HUES6 (cell line): ENCODE data around the gene ALX4.

Experiments used
- H3K27ac ChIP-seq: 2 replicates; pipeline ENCODE4 v1.7.0; 2013; ENCODE audit warnings: low read depth, mild to moderate bottlenecking, low read length, inconsistent platforms
- H3K27me3 ChIP-seq: 2 replicates; pipeline ENCODE4 v1.6.1; 2013; ENCODE audit warnings: low read length; ENCODE audit not compliant: control insufficient read depth, insufficient read depth
- H3K36me3 ChIP-seq: 2 replicates; pipeline ENCODE4 v1.6.1; 2013; ENCODE audit warnings: low read length; ENCODE audit not compliant: control insufficient read depth, insufficient read depth
- H3K4me1 ChIP-seq: 2 replicates; pipeline ENCODE4 v1.6.1; 2013; ENCODE audit warnings: low read length; ENCODE audit not compliant: control insufficient read depth, insufficient read depth
- H3K4me3 ChIP-seq: 2 replicates; pipeline ENCODE4 v1.5.1; 2013; ENCODE audit warnings: low read depth, low read length
- H3K9ac ChIP-seq: one replicate; pipeline ENCODE4 v1.6.1; 2013; ENCODE audit warnings: mild to moderate bottlenecking, low read length
- H3K9me3 ChIP-seq: 2 replicates; pipeline ENCODE4 v1.6.1; 2013; ENCODE audit warnings: low read depth, low read length; ENCODE audit not compliant: control insufficient read depth, insufficient read depth

ALX4 gene

GRCh38 chr11:44275961-44276550 is 33.9 kb downstream of the ALX4 start:
- H3K9ac ChIP-seq = no peak overlapping the region
- no peaks in the 10 kb centered on the region for H3K4me1 ChIP-seq
- H3K9me3 ChIP-seq = no peaks in the 10 kb centered on the region
- no peaks in the 10 kb centered on the region for H3K27me3 ChIP-seq
- no peaks in the 10 kb centered on the region for H3K36me3 ChIP-seq
- no peak overlapping the region for H3K27ac ChIP-seq
- no peak overlapping the region for H3K4me3 ChIP-seq

GRCh38 chr11:44275241-44275640 is 34.7 kb downstream of the ALX4 start:
- Histone ChIP-seq H3K4me1 (no peaks in the 10 kb centered on the region), H3K27me3 (no peaks in the 10 kb centered on the region), H3K9me3 (no peaks in the 10 kb centered on the region), H3K9ac (no peak overlapping the region), H3K27ac (no peak overlapping the region), H3K36me3 (no peaks in the 10 kb centered on the region), H3K4me3 (no peak overlapping the region)

- no peak overlapping the region for H3K27ac ChIP-seq
- H3K4me3 ChIP-seq = no peak overlapping the region
- no peaks in the 10 kb centered on the region for H3K36me3 ChIP-seq
- H3K4me1 ChIP-seq = no peaks in the 10 kb centered on the region
- no peak overlapping the region for H3K9ac ChIP-seq
- H3K9me3 ChIP-seq = no peaks in the 10 kb centered on the region
- H3K27me3 ChIP-seq = no peaks in the 10 kb centered on the region
These were observed 35.5 kb downstream of the ALX4 start for GRCh38 chr11:44274404-44274803.

GRCh38 chr11:44271286-44271685 is 38.7 kb downstream of the ALX4 start:
- H3K27ac ChIP-seq = no peak overlapping the region
- H3K9ac ChIP-seq = no peak overlapping the region
- H3K36me3 ChIP-seq = no peaks in the 10 kb centered on the region
- no peaks in the 10 kb centered on the region; the same call in 1 of the 2 replicates for H3K27me3 ChIP-seq
- no peaks in the 10 kb centered on the region for H3K4me1 ChIP-seq
- H3K4me3 ChIP-seq = no peak overlapping the region
- no peaks in the 10 kb centered on the region for H3K9me3 ChIP-seq

GRCh38 chr11:44270403-44271273 is 39.3 kb downstream of the ALX4 start:
- H3K9ac ChIP-seq = no peak overlapping the region
- no peaks in the 10 kb centered on the region for H3K36me3 ChIP-seq
- H3K27ac ChIP-seq = no peak overlapping the region

GRCh38 chr11:44269369-44270351 is 40.3 kb downstream of the ALX4 start:
- H3K27ac ChIP-seq = no peak overlapping the region
- no peaks in the 10 kb centered on the region for H3K4me1 ChIP-seq
- no peak overlapping the region for H3K9ac ChIP-seq
- H3K36me3 ChIP-seq = no peaks in the 10 kb centered on the region
- no peaks in the 10 kb centered on the region for H3K9me3 ChIP-seq
- H3K4me3 ChIP-seq = no peak overlapping the region
- H3K27me3 ChIP-seq = no peaks in the 10 kb centered on the region; the same call in 1 of the 2 replicates

More at GRCh38 chr11:44270403-44271273, 39.3 kb downstream of the ALX4 start:
- H3K9me3 ChIP-seq = no peaks in the 10 kb centered on the region
- no peaks in the 10 kb centered on the region; the same call in 1 of the 2 replicates for H3K27me3 ChIP-seq
- no peak overlapping the region for H3K4me3 ChIP-seq
- H3K4me1 ChIP-seq = no peaks in the 10 kb centered on the region

GRCh38 chr11:44268614-44269080 is 41.3 kb downstream of the ALX4 start:
- Histone ChIP-seq H3K4me3 (no peak overlapping the region), H3K9me3 (no peaks in the 10 kb centered on the region), H3K4me1 (no peaks in the 10 kb centered on the region), H3K36me3 (no peaks in the 10 kb centered on the region), H3K27ac (no peak overlapping the region), H3K27me3 (no peaks in the 10 kb centered on the region; the same call in 1 of the 2 replicates), H3K9ac (no peak overlapping the region)

GRCh38 chr11:44267750-44268613 is 42.0 kb downstream of the ALX4 start:
- Histone ChIP-seq H3K4me3 (no peak overlapping the region), H3K36me3 (no peaks in the 10 kb centered on the region), H3K27me3 (no peaks in the 10 kb centered on the region; the same call in 1 of the 2 replicates), H3K4me1 (no peaks in the 10 kb centered on the region), H3K9ac (no peak overlapping the region), H3K27ac (no peak overlapping the region), H3K9me3 (no peaks in the 10 kb centered on the region)

- Histone ChIP-seq H3K4me3 (no peak overlapping the region), H3K36me3 (no peaks in the 10 kb centered on the region), H3K27me3 (no peaks in the 10 kb centered on the region; the same call in 1 of the 2 replicates), H3K9me3 (no peaks in the 10 kb centered on the region), H3K4me1 (no peaks in the 10 kb centered on the region), H3K9ac (no peak overlapping the region), H3K27ac (no peak overlapping the region)
These were observed 42.8 kb downstream of the ALX4 start for GRCh38 chr11:44267006-44267749.
